Stimulated activated CD4-positive, alpha-beta T cell treated with anti-CD3 and anti-CD28 coated beads, Interleukin-4, amount 100 ng/mL, for 24 hours (primary cell): ENCODE data around the gene CREB5.

ENCODE experiments used
- DNase-seq: peaks from one replicate; pipeline ENCODE4 v3.0.0-alpha.2; 2020

The CREB5 gene

GRCh38 chr7:28481091-28481926, 69.0 kb downstream of the CREB5 start:
- no peak for DNase-seq

GRCh38 chr7:28483112-28483511, 70.8 kb downstream of the CREB5 start:
- no peak for DNase-seq

- no peak for DNase-seq
Measured at GRCh38 chr7:28483908-28484605, 71.7 kb downstream of the CREB5 start.

- DNase-seq = no peak
Measured at GRCh38 chr7:28484606-28484935, 72.3 kb downstream of the CREB5 start.

GRCh38 chr7:28487487-28487886, 75.2 kb downstream of the CREB5 start:
- DNase-seq = no peak

- DNase-seq = no peak
Measured at GRCh38 chr7:28488061-28488791, 75.9 kb downstream of the CREB5 start.

- no peak for DNase-seq
Measured at GRCh38 chr7:28490831-28491230, 78.5 kb downstream of the CREB5 start.

- no peak for DNase-seq
Measured at GRCh38 chr7:28493477-28493876, 81.2 kb downstream of the CREB5 start.

GRCh38 chr7:28497009-28497408, 84.7 kb downstream of the CREB5 start:
- no peak for DNase-seq

GRCh38 chr7:28498636-28499035, 86.3 kb downstream of the CREB5 start:
- no peak for DNase-seq

GRCh38 chr7:28500138-28500537, 87.8 kb downstream of the CREB5 start:
- no peak for DNase-seq

GRCh38 chr7:28502408-28502807, 90.1 kb downstream of the CREB5 start:
- no peak for DNase-seq

- DNase-seq = no peak
Measured at GRCh38 chr7:28503396-28503795, 91.1 kb downstream of the CREB5 start.

- no peak for DNase-seq
Measured at GRCh38 chr7:28505014-28505413, 92.7 kb downstream of the CREB5 start.

GRCh38 chr7:28505867-28506266, 93.5 kb downstream of the CREB5 start:
- DNase-seq = no peak

GRCh38 chr7:28507525-28508282, 95.4 kb downstream of the CREB5 start:
- DNase-seq = no peak

- no peak for DNase-seq
Measured at GRCh38 chr7:28509251-28510025, 97.1 kb downstream of the CREB5 start.

- no peak for DNase-seq
Measured at GRCh38 chr7:28510026-28510369, 97.7 kb downstream of the CREB5 start.

- DNase-seq = no peak
Measured at GRCh38 chr7:28512668-28513440, 100.5 kb downstream of the CREB5 start.

GRCh38 chr7:28516390-28517172, 104.3 kb downstream of the CREB5 start:
- DNase-seq = no peak

GRCh38 chr7:28517206-28517605, 104.9 kb downstream of the CREB5 start:
- DNase-seq = no peak
